Measurements from ENCODE around the gene TSPAN11. TPM values are rescaled to one million over a fixed set of nuclear protein-coding genes. Genes with fewer than 3 reads are reported as not detected.

TSPAN11 gene
- total and polyA plus RNA-seq, 2 donors (not counting 1 experiment from before 2014, with no cell fraction given) = not detected

DNA sequence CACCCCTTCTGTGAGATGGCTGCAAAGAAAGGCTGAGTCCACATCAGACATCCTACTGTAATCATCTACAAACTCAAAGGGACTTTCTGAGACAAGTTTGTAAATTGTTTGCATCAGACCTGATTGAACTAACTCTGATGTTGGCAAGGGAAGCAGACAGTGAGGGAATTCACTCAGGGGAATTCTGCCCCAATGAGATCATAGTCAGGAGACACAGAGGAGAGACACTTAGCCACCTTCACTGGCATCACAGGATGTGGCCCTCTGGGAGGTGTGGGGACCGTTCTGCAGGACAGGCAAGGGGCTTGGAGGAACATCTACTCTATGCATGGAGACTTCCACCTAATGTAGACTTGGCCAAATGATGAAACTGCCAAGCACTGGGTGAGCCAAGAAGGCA is 76.5 kb downstream of the TSPAN11 start:
- no peaks in the 10 kb centered on the region for H3K36me3 ChIP-seq (replicated peaks in 1 of 2; ENCODE audit: control extremely low read depth in 1 of 2, control insufficient read depth in 1 of 2, extremely low read depth in 1 of 2, insufficient read depth in 2 of 2, low read length in 1 of 2)
- no peaks in the 10 kb centered on the region for H3K27me3 ChIP-seq (replicated peaks in 1 of 4; ENCODE audit: control extremely low read depth in 1 of 4, control insufficient read depth in 3 of 4, insufficient read depth in 4 of 4, low read length in 3 of 4)
- no peak for TF ChIP-seq EZH2 (IDR thresholded peaks at IDR 0.05; ENCODE audit: borderline replicate concordance, insufficient read depth, low read depth, low read length, poor library complexity, severe bottlenecking)
- TF ChIP-seq, protein P1, sequence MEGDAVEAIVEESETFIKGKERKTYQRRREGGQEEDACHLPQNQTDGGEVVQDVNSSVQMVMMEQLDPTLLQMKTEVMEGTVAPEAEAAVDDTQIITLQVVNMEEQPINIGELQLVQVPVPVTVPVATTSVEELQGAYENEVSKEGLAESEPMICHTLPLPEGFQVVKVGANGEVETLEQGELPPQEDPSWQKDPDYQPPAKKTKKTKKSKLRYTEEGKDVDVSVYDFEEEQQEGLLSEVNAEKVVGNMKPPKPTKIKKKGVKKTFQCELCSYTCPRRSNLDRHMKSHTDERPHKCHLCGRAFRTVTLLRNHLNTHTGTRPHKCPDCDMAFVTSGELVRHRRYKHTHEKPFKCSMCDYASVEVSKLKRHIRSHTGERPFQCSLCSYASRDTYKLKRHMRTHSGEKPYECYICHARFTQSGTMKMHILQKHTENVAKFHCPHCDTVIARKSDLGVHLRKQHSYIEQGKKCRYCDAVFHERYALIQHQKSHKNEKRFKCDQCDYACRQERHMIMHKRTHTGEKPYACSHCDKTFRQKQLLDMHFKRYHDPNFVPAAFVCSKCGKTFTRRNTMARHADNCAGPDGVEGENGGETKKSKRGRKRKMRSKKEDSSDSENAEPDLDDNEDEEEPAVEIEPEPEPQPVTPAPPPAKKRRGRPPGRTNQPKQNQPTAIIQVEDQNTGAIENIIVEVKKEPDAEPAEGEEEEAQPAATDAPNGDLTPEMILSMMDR (IDR thresholded peaks at IDR 0.05) = no peak
- H3K79me2 ChIP-seq (ENCODE audit: control insufficient read depth, insufficient read depth, low read length) = no peaks in the 10 kb centered on the region
- 60% methylated on average over 1 of the region's 1 CpG for WGBS (ENCODE audit: insufficient coverage)
- H3K9me3 Mint-ChIP-seq (ENCODE audit: insufficient read depth) = no peaks in the 10 kb centered on the region
- H3K4me3 Mint-ChIP-seq = no peak overlapping the region
- no peak overlapping the region for H2AFZ ChIP-seq (ENCODE audit: insufficient read depth, low read depth, low read length, poor library complexity, severe bottlenecking)
- no peaks in the 10 kb centered on the region for H3K4me1 ChIP-seq (ENCODE audit: control insufficient read depth in 2 of 2, insufficient read depth in 2 of 2, low read length in 2 of 2)
- H3K27ac Mint-ChIP-seq = no peak overlapping the region
- CTCF ChIA-PET = no interaction called here
- no peak overlapping the region for H3K27ac ChIP-seq (ENCODE audit: low read length in 2 of 2)
- intact Hi-C loops (cut with micrococcal nuclease) = no loop called here
- H3K9ac ChIP-seq (ENCODE audit: low read length) = no peak overlapping the region
- POLR2A ChIA-PET = no interaction called here
- ATAC-seq (ENCODE audit: low read depth) = no peak
- no peak overlapping the region for H3K4me2 ChIP-seq (replicated peaks; ENCODE audit: low read depth, low read length, poor library complexity, severe bottlenecking)
- H3K4me3 ChIP-seq (ENCODE audit: control extremely low read depth in 1 of 5, extremely low read depth in 1 of 5, insufficient read depth in 1 of 5, low read depth in 2 of 5, low read length in 4 of 5) = no peak overlapping the region
- no peaks in the 10 kb centered on the region for H3K9me3 ChIP-seq (ENCODE audit: control extremely low read depth in 1 of 3, control insufficient read depth in 2 of 3, insufficient read depth in 1 of 3, low read length in 2 of 3)
- no peak for DNase-seq
- H3K27me3 Mint-ChIP-seq = no peaks in the 10 kb centered on the region
- no peaks in the 10 kb centered on the region for H3K4me1 Mint-ChIP-seq
- no peaks in the 10 kb centered on the region for H4K20me1 ChIP-seq (ENCODE audit: control insufficient read depth, insufficient read depth, low read length, poor library complexity, severe bottlenecking)

GRCh38 chr12:31003861-31004640 is 77.5 kb downstream of the TSPAN11 start:
- TF ChIP-seq, protein P1 (IDR thresholded peaks at IDR 0.05) = no peak
- TF ChIP-seq EZH2 (IDR thresholded peaks at IDR 0.05; ENCODE audit: borderline replicate concordance, insufficient read depth, low read depth, low read length, poor library complexity, severe bottlenecking) = no peak
- CTCF ChIA-PET = no interaction called here
- POLR2A ChIA-PET = interaction anchor here (0.5 kb wide), 1 partner anchor 232 kb away, joined by 3 read pairs; no protein-coding TSS in a partner anchor
- H3K9me3 Mint-ChIP-seq (ENCODE audit: insufficient read depth) = no peaks in the 10 kb centered on the region
- no peak overlapping the region for H3K4me3 Mint-ChIP-seq
- ATAC-seq (ENCODE audit: low read depth) = no peak
- no peaks in the 10 kb centered on the region for H3K27me3 ChIP-seq (replicated peaks in 1 of 4; ENCODE audit: control extremely low read depth in 1 of 4, control insufficient read depth in 3 of 4, insufficient read depth in 4 of 4, low read length in 3 of 4)
- intact Hi-C loops (cut with micrococcal nuclease) = no loop called here
- no peaks in the 10 kb centered on the region for H3K79me2 ChIP-seq (ENCODE audit: control insufficient read depth, insufficient read depth, low read length)
- H3K27ac ChIP-seq (ENCODE audit: low read length in 2 of 2) = no peak overlapping the region
- H3K27me3 Mint-ChIP-seq = no peaks in the 10 kb centered on the region
- H2AFZ ChIP-seq (ENCODE audit: insufficient read depth, low read depth, low read length, poor library complexity, severe bottlenecking) = no peak overlapping the region
- no peaks in the 10 kb centered on the region for H3K4me1 Mint-ChIP-seq
- no peak overlapping the region for H3K4me3 ChIP-seq (ENCODE audit: control extremely low read depth in 1 of 5, extremely low read depth in 1 of 5, insufficient read depth in 1 of 5, low read depth in 2 of 5, low read length in 4 of 5)
- no peaks in the 10 kb centered on the region for H3K4me1 ChIP-seq (ENCODE audit: control insufficient read depth in 2 of 2, insufficient read depth in 2 of 2, low read length in 2 of 2)
- H3K36me3 ChIP-seq (replicated peaks in 1 of 2; ENCODE audit: control extremely low read depth in 1 of 2, control insufficient read depth in 1 of 2, extremely low read depth in 1 of 2, insufficient read depth in 2 of 2, low read length in 1 of 2) = no peaks in the 10 kb centered on the region
- H3K9ac ChIP-seq (ENCODE audit: low read length) = no peak overlapping the region
- H4K20me1 ChIP-seq (ENCODE audit: control insufficient read depth, insufficient read depth, low read length, poor library complexity, severe bottlenecking) = no peaks in the 10 kb centered on the region
- H3K9me3 ChIP-seq (ENCODE audit: control extremely low read depth in 1 of 3, control insufficient read depth in 2 of 3, insufficient read depth in 1 of 3, low read length in 2 of 3) = no peaks in the 10 kb centered on the region
- no peak overlapping the region for H3K27ac Mint-ChIP-seq
- DNase-seq = no peak
- no peak overlapping the region for H3K4me2 ChIP-seq (replicated peaks; ENCODE audit: low read depth, low read length, poor library complexity, severe bottlenecking)
- WGBS (ENCODE audit: insufficient coverage) = 91% methylated on average over 4 of the region's 7 CpGs
